Esophagus squamous epithelium (tissue), 5 donors: Measurements from ENCODE around the gene CADM4. TPM values are rescaled to one million over a fixed set of nuclear protein-coding genes. Genes with fewer than 3 reads are reported as not detected.

Experiments
- DNase-seq: peaks from one replicate; lab custom pipeline; 2025; lab: John Stamatoyannopoulos, UW
- H3K27ac ChIP-seq, 4 donors: fragments of 200-600 bp; sonication (generic); one replicate each; pipeline ENCODE4 v1.5.1; 2016 to 2019; ENCODE audit warnings: mild to moderate bottlenecking in 1 of 4
- H3K27me3 ChIP-seq, 4 donors: fragments of 200-600 bp; sonication (generic); 1 replicate in 3 of 4; 2 replicates in 1 of 4; pipeline versions ENCODE4 v1.5.1 to v1.6.0; 2017 to 2021; ENCODE audit warnings: antibody characterized with exemption in 1 of 4
- H3K36me3 ChIP-seq, 3 donors: fragments of 200-600 bp; sonication (generic); one replicate each; pipeline ENCODE4 v1.5.1; 2016 to 2019
- H3K4me1 ChIP-seq, 3 donors: fragments of 200-600 bp; sonication (generic); one replicate each; pipeline ENCODE4 v1.5.1; 2017 to 2019
- H3K4me3 ChIP-seq, 4 donors: fragments of 200-600 bp; sonication (generic); 1 replicate in 3 of 4; 2 replicates in 1 of 4; pipeline ENCODE4 v1.5.1; 2016 to 2019; ENCODE audit warnings: mild to moderate bottlenecking in 2 of 4, moderate library complexity in 1 of 4
- H3K9me3 ChIP-seq, 3 donors: fragments of 200-600 bp; sonication (generic); one replicate each; pipeline ENCODE4 v1.5.1; 2016 to 2019
- POLR2A ChIP-seq, 4 donors: fragments of 450-650 bp; IDR thresholded peaks; one replicate each; pipeline ENCODE4 v1.6.1; 2017; ENCODE audit warnings: antibody characterized with exemption in 4 of 4, mild to moderate bottlenecking in 4 of 4, moderate library complexity in 3 of 4
- WGBS, 2 donors: methylation state at CpG; one replicate each; pipeline ENCODE4 v1.1.5; 2018; 5-methylcytosine and 5-hydroxymethylcytosine counted together
- intact Hi-C: fragments of 100-400 bp; cut with DNase I; formaldehyde crosslinking; loops from one replicate; pipeline ENCODE4 v1.15.0; 2022
- total RNA-seq, 4 donors: library from RNA; depleted of rRNA; stranded (reverse); fragments of >200 nt; gene quantifications; one replicate each; pipeline ENCODE4 v1.1.0, GENCODE V29; 2016
- TF ChIP-seq, protein P1 (sequence below), 6 experiments: fragments of 450-650 bp in 4 of 6; fragments of 200-600 bp in 2 of 6; sonication (generic) in 2 of 6; IDR thresholded peaks; one replicate each; pipeline ENCODE4 v1.5.1; 2016 to 2019; ENCODE audit warnings: antibody characterized with exemption in 6 of 6, mild to moderate bottlenecking in 4 of 6, moderate library complexity in 4 of 6
- donor health status: DM: yes; HTN: yes; CAD: no.

Gene CADM4
- total RNA-seq, 4 donors from 2014 or later, result 8.8 to 22.8 (median 10.5) TPM

DNA sequence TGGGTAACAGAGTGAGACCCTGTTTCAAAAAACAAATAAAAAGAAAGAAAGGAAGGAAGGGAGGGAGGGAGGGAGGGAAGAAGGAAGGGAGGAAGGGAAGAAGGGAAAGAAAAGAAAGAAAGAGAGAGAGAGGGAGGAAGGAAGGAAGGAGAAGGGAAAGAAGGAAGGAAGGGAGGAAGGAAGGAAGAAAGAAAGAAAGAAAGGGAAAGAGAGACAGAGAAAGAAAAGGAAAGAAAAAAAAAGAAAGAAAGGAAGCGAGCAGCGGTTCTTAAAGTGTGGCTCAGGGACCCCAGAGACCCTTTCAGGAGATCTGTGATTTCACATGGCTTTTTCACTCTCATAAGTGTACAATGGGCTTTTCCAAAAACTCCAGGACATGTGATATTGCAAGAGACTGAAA, 9.9 kb upstream of the CADM4 start:
- intact Hi-C loops, result no loop called here
- peaks cover 0 to 44% (median 0%) of the 10 kb centered on the region in 3 donors for H3K36me3 ChIP-seq
- 95 to 100% methylated on average over 2 of the region's 2 CpGs for WGBS, 2 donors

DNA sequence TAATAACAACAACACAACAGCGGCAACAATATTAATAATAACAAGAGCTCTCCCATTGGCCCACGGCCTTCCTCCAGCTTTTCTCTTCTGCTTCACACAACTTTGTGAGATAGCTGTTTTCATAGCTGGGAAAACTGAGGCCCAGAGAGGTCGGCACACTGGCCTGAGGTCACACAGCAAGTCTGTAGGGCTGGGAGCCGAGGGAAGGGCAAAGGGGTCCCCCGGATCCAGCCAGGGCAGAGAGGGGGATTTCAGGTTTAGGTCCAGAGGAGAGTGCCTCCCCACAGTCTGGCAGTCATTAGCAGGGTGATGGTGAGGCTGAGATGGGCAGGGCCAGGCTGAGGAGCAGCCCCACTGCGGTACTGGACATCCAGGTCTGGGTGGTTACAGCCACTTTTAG, 9.0 kb upstream of the CADM4 start:
- H3K36me3 ChIP-seq, result peaks cover 0 to 37% (median 0%) of the 10 kb centered on the region in 3 donors

More for the DNA sequence above, 9.9 kb upstream of the CADM4 start:
- Histone ChIP-seq H3K4me1 (peaks cover 0 to 10% (median 0%) of the 10 kb centered on the region in 3 donors), H3K9me3 (no peaks in the 10 kb centered on the region), H3K27me3 (no peaks in the 10 kb centered on the region), H3K4me3 (no peak overlapping the region), H3K27ac (no peak overlapping the region)
- no peak for DNase-seq
- TF ChIP-seq POLR2A (IDR thresholded peaks at IDR 0.05), result no peak
- TF ChIP-seq, protein P1, sequence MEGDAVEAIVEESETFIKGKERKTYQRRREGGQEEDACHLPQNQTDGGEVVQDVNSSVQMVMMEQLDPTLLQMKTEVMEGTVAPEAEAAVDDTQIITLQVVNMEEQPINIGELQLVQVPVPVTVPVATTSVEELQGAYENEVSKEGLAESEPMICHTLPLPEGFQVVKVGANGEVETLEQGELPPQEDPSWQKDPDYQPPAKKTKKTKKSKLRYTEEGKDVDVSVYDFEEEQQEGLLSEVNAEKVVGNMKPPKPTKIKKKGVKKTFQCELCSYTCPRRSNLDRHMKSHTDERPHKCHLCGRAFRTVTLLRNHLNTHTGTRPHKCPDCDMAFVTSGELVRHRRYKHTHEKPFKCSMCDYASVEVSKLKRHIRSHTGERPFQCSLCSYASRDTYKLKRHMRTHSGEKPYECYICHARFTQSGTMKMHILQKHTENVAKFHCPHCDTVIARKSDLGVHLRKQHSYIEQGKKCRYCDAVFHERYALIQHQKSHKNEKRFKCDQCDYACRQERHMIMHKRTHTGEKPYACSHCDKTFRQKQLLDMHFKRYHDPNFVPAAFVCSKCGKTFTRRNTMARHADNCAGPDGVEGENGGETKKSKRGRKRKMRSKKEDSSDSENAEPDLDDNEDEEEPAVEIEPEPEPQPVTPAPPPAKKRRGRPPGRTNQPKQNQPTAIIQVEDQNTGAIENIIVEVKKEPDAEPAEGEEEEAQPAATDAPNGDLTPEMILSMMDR (IDR thresholded peaks at IDR 0.05), result no peak

DNA sequence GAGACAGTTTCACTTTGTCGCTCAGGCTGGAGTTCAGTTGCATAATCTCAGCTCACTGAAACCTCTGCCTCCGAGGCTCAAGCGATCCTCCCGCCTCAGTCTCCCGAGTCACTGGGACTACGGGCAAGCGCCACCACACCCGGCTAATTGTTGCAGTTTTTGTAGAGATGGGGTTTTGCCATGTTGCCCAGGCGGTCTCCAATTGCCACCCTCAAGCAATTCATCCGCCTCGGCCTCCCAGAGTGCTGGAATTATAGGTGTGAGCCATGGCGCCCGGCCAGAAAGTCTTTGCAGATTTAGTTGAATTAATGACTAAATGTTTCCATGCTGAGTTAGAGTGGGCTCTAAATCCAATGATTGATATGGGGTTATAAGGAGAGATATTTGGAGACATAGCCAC, 4.5 kb upstream of the CADM4 start:
- Histone ChIP-seq H3K9me3 (no peaks in the 10 kb centered on the region), H3K27ac (no peak overlapping the region), H3K27me3 (peaks cover 0 to 13% (median 0%) of the 10 kb centered on the region in 4 donors), H3K4me3 (no peak overlapping the region), H3K36me3 (peaks cover 0 to 17% (median 0%) of the 10 kb centered on the region in 3 donors), H3K4me1 (peaks cover 5 to 13% (median 10%) of the 10 kb centered on the region in 3 donors)
- 66 to 74% methylated on average over 3 to 13 of the region's 13 CpGs for WGBS, 2 donors
- TF ChIP-seq, protein P1 (IDR thresholded peaks at IDR 0.05), result no peak
- TF ChIP-seq POLR2A (IDR thresholded peaks at IDR 0.05), result no peak
- intact Hi-C loops, result no loop called here
- DNase-seq, result no peak

More for the DNA sequence above, 9.0 kb upstream of the CADM4 start:
- 89 to 98% methylated on average over 4 of the region's 6 CpGs for WGBS, 2 donors
- intact Hi-C loops, result no loop called here
- TF ChIP-seq, protein P1 (IDR thresholded peaks at IDR 0.05), result no peak
- no peak for TF ChIP-seq POLR2A (IDR thresholded peaks at IDR 0.05)
- H3K27me3 ChIP-seq, result no peaks in the 10 kb centered on the region
- peaks cover 0 to 10% (median 0%) of the 10 kb centered on the region in 3 donors for H3K4me1 ChIP-seq
- no peak for DNase-seq
- H3K4me3 ChIP-seq, result no peak overlapping the region
- H3K27ac ChIP-seq, result no peak overlapping the region
- H3K9me3 ChIP-seq, result no peaks in the 10 kb centered on the region

DNA sequence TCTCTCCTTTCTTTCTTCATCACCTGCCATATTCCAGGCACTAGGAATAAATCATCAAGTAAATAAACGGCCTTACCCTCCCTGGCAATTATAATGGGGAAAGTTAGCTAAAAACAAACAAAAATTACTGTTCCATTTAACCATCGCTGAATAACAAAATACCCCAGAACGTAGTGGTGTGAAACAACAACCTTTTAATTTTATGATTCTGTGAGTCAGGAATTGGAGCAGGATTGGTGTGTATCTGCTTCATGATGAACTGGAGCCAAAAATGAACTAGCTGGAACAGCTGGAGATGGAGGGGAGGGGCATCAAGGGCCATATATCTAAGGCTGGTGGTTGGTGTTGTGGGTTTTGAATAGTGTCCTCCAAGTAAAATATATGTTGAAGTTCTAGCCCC, 3.7 kb upstream of the CADM4 start:
- DNase-seq, result no peak
- Histone ChIP-seq H3K27me3 (peaks cover 0 to 16% (median 0%) of the 10 kb centered on the region in 4 donors), H3K4me3 (no peak overlapping the region), H3K4me1 (peaks cover 9 to 21% (median 10%) of the 10 kb centered on the region in 3 donors), H3K9me3 (no peaks in the 10 kb centered on the region), H3K36me3 (peaks cover 0 to 8% (median 0%) of the 10 kb centered on the region in 3 donors), H3K27ac (no peak overlapping the region)
- intact Hi-C loops, result no loop called here
- 54 to 57% methylated on average over 3 of the region's 3 CpGs for WGBS, 2 donors
- no peak for TF ChIP-seq POLR2A (IDR thresholded peaks at IDR 0.05)
- TF ChIP-seq, protein P1 (IDR thresholded peaks at IDR 0.05), result no peak

DNA sequence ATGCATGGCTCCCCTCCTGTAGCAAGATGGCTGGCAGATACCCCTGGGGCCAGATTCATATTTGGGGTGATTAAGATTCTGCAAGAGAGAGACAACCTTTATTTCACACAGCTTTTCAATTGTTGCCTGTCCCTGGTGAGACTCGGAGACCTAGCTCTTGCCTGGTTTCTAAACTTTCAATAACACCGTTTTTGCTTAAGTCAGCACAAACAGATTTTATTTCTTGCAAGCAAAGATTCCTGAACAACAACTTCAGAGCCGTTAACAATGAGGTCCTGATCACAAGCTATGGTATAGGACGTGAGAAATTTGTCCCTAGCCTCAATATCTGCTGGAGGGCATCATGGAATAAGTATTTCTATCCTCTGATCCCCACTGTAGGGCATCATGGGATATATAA, 2.9 kb upstream of the CADM4 start:
- no peaks in the 10 kb centered on the region for H3K9me3 ChIP-seq
- DNase-seq, result no peak
- peaks cover 0 to 4% (median 0%) of the 10 kb centered on the region in 3 donors for H3K36me3 ChIP-seq
- 76 to 85% methylated on average over 4 of the region's 4 CpGs for WGBS, 2 donors
- TF ChIP-seq, protein P1 (IDR thresholded peaks at IDR 0.05), result no peak
- TF ChIP-seq POLR2A (IDR thresholded peaks at IDR 0.05), result no peak
- no peak overlapping the region for H3K4me3 ChIP-seq
- intact Hi-C loops, result no loop called here
- H3K4me1 ChIP-seq, result peaks cover 9 to 26% (median 10%) of the 10 kb centered on the region in 3 donors
- peaks cover 0 to 16% (median 0%) of the 10 kb centered on the region in 4 donors for H3K27me3 ChIP-seq
- no peak overlapping the region for H3K27ac ChIP-seq
